GM21526 (cell line): ENCODE data around the gene OR52B2.

ENCODE experiments used
- ATAC-seq: cut with Tn5 transposase; IDR thresholded peaks from one replicate; pipeline ENCODE4 v1.9.1; 2021; ENCODE audit warnings: moderate library complexity; ENCODE audit not compliant: unreplicated experiment, low FRiP score

The OR52B2 gene

DNA sequence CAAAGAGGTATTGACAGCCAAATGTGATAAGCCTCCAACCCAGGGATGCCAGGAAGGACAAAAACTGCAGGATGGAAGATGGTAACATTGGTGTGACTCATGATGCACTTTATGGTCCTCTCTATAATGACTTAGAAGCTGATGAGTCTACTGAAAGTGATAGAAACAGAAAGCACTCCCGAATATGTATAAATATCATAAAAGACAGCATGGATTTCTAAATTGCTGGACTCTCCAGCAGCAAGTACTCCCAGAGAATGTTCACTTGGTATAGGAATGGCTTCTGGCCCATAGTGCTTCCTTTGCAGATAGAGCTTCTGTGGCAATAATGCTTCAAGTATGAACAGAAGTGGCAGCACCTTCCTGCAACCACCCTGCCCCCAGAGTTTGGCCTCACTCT, at the start of gene OR52B2:
Gene OR52B2, minus strand, starts transcription at position 101 of the 400 bp plus-strand sequence. Its CDS starts 0 bp downstream, at position 101.
- no peak for ATAC-seq

DNA sequence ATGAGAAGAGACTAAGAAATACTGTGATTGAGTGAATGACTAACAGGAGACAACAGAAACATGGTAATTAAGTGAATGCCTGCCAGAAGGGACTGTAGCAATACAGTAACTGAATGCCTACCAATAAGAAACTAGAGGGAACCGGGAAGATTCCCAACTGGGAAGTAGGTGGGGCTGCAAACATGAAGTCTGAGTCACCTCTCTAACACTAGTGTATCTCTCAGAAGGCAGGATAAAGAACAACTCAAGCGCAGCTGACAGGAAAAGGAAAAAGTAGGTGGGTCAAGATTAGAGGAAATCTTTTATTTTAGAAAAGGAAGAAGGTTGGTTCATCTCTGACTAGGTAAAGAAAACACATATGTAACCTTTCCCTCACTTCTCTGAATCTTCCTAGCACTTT, 49.2 kb upstream of the OR52B2 start:
- no peak for ATAC-seq

DNA sequence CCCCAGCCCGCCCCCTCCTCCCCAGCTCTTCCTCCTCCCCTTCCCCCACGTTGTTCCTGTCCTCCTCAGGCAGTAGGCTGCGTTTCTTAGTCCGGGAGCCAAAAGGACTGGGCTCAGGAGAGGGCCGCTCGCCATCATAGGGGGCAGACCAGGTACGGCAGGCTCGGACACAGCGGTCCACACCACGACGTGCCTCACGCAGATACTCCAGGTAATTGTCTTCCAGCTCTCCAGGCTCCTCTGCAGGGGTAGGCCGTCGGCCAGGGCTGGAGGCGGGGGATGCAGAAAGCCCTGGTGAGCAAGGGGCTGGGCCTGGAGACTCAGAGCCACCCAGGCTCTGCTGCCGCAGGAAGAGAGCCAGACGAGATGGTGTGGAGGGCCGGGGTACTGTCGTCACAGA, 47.6 kb upstream of the OR52B2 start:
- ATAC-seq: no peak

- no peak for ATAC-seq
Observed at GRCh38 chr11:6216501-6216900, 46.4 kb upstream of the OR52B2 start.

DNA sequence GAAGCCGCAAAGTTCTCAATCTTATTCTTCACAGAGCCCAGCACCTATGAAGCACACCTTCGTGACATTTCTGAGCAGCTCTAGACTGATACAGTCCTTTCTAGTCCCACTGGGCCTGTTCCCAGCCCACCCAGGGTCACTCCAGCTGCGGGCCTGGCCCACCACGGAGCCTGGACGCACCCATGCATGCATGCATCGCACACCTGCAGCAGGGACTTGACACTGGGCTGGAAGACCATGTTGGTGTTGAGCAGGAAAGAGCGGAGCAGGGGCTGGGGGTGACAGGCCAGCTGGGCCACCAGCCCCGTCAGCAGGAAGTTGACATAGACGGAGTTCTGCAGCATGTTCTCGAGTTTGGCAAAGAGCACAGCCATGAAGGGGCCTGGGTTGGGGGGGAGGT, 44.4 kb upstream of the OR52B2 start:
- no peak for ATAC-seq

- ATAC-seq: no peak
Observed at GRCh38 chr11:6210274-6210955, 40.3 kb upstream of the OR52B2 start.

DNA sequence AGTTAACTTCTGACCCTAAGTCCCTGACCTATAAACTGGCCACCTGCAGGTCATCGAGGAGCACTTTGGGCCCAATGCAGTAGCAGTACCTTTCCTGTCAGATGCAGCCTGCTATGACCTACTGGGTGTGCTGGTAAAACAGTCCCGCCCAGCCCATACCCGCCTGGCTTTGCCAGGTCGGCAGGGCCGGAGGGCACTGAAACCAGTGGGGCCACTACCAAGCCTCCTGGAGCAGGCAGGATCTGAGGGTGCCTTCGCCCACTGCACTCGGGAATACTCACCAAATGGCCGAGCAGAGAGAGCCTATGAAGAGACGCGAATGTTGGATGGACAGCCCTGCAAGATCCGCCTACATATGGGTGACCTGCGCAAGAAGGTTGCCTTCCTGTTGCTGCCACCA, 39.7 kb upstream of the OR52B2 start:
- no peak for ATAC-seq

GRCh38 chr11:6206456-6207180, 36.5 kb upstream of the OR52B2 start:
- no peak for ATAC-seq

GRCh38 chr11:6205366-6205765, 35.2 kb upstream of the OR52B2 start, which contains the start of gene C11orf42:
Gene C11orf42, plus strand, starts transcription at chr11:6205557. Its CDS starts 59 bp downstream, at chr11:6205616.
- no peak for ATAC-seq

DNA sequence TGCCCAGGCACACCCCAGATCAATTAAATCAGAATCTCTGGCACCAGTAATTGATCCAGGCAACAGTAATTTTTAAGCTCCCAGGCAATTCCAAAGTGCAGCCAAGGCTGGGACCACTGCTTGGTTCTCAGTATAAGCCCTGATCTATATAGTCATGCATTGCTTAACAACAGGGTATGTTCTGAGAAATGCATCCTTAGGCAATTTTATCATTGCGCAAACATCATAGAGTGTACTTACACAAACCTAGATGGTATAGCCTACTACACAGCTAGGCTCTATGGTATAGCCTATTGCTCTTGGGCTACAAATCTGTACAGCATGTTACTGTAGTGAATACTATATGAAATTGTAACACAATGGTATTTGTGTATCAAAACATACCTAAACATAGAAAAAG, 34.6 kb upstream of the OR52B2 start:
- ATAC-seq: no peak

- peak; percentile 46 for ATAC-seq
Observed at GRCh38 chr11:6203327-6203726, 33.2 kb upstream of the OR52B2 start.

DNA sequence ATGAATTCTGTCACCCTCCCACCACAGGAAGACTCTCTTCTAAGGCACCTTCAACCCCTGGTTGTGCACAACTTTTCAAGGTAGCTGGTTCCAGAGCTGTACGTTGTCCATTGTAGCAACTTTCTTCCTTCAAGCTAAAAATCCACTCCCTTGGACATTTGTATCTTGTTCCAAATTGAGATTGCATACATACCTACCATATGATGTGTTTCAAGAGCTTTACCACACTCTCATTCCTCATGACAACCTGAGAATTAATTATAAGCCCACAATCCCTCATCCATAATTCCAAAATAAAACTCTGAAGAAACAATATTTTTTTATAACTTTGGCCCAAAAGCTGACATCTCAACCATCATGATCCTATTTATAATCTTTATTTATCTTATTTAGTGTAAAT, 31.9 kb upstream of the OR52B2 start:
- no peak for ATAC-seq

GRCh38 chr11:6201481-6201880, 31.4 kb upstream of the OR52B2 start:
- ATAC-seq: no peak

DNA sequence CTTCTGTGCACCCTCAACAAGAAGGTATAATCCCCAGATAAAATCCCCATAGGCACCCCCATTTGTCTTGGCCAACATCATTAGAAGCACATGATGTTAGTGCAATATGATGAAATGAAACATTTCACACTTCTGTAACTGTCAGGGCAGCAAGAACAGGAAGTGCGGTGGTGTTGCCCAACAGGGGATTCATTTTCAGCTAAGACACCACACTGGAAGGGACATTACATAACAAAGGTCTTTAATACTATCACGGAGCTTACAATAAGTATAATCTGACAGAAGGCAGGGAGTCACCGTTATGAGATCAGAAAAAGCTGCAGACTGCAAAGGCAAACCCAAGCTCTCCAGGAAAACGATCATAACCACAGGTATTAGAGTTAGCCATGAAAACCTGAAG, 30.8 kb upstream of the OR52B2 start:
- ATAC-seq: no peak

- no peak for ATAC-seq
Observed at GRCh38 chr11:6199174-6199810, 29.2 kb upstream of the OR52B2 start, which contains the start of gene OR52W1. Gene OR52W1, plus strand, starts transcription at chr11:6199224. Its CDS starts 0 bp downstream, at chr11:6199224.

DNA sequence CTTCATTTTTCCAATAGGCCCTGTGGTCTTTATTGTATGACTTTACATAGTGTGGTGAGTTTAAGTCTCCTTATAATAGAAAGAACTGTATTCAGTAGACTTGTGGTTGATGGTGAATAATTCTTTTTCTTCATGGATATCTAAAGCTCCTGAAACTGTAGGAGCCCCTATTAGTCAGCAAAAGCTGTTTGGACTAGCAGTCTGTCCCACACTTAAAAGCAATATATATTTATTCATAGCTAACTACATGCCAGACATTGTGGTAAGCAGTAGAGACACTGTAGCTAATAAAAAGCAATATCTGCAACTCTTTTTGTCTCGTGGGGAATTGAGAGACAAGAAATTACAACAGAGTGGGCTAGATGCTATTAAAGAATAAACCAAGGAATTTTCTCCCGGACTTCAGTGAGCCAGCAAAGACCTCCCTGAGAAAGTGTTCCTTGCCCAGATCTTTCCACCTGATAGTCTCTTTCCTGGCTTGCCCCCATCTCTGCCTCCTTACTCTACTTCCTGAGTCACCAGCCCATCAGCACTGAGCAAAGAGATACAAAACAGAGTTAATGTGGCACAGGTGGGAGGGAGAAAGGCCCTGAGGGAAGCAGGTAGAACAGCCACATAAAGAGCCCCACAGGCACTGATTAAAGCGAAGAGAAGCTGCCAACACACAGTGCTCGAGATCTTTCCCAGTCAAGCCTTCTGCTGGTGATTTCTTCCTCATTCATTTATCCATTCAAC, 27.5 kb upstream of the OR52B2 start:
- no peak for ATAC-seq

DNA sequence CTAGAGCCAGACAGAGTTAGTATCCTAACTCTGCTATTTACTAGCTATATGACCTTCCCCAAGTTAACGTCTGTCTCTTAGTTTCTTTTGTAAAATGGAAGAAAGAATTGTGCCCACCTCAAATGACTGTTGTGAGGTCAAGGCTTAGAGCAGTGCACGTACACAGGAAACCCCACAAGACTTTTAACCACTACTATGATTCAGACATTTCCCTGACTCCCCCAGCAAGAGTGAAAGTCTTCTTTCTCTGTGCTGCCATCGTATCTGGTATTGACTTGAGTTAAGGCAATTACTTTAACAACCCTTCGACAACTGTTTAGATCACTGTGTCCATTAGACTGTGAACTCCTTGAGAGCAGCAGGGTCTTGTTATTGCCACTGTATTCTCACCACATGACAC, 26.3 kb upstream of the OR52B2 start:
- no peak for ATAC-seq

DNA sequence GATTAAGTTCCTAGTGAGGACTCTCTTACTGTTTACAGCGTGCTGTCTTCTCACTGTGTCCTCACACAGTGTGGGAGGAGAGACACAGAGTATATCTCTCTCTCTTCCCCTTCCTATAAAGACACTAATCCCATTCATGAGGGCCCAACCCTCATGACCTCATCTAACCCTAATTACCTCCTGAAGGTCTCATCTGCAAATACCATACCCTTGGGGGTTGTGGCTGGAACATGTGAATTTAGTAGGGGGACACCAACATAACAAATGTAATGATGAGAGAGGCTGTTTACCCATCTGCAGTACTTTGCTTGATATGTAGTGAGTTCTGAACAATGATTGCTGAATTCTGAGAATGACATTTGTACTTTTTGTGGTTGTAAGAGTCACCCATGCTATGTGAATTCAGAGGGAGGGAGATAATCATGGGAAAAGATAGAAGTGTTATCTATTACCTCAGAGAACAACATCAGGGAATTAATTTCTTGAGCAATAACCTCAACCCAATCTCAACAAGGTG, 24.0 kb upstream of the OR52B2 start:
- ATAC-seq: no peak

DNA sequence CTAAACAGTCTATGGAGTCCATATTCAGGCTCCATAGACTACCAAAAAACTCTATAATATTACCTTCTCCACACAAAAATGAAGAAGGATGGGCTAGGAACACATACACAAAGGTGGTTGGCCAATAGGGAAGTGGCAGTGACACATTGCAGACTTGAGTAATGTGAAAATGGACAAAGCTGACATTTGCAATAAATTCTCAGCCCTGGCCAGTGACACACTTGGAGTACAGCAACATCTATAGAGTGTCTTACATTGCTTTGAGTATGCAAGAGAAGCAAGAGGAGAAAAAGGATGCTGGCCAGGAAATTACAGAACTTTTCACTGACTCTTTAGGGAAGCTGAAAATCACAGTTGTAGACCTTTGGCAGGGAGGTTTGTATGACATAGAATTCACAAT, 21.6 kb upstream of the OR52B2 start:
- no peak for ATAC-seq

DNA sequence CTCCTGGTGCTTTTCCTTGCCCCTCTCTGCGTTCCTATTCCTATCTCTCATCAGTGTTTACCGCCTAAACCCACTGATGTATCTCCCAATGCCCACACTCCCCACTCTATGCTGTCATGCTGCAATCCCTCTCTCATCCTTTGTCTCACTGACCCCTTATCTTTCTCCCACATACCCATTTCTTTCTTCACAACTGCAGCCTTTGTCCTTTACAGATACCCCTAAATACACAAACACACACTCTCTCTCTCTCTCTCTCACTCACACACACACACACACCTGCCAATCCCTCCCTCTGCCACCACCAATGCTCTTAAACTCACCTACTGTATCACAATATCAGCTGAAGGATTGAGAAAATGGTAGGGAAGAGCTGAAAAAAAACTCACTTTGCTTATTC, 5.3 kb upstream of the OR52B2 start:
- no peak for ATAC-seq
